ENCODE results near the gene EDC3.
A peak's percentile ranks its signal among the peaks of the same experiment; 100 is the strongest.
"Not testable (repeated sequence)": the region's sequence is repeated elsewhere in the genome, so short reads cannot be mapped to it uniquely, and the experiment has no call there.

Gene EDC3

DNA sequence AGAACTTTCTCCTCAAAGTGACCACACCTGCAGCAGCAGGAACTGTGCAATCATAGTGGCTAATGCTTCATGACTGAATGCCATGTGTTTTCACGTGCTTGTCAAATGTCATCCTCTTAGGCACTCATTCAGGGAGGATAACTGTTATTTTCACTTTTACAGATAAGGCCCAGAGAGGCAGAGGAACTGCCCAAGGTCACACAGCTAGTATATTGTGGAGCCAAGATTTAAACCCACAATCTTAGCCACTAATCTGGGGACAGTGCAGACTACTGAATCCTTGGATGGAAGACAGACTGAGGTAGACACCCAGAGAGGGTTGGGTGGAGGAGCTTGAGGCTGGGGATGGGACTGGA lies 90.1 kb downstream of the EDC3 start:
- no peak for DNase-seq

DNA sequence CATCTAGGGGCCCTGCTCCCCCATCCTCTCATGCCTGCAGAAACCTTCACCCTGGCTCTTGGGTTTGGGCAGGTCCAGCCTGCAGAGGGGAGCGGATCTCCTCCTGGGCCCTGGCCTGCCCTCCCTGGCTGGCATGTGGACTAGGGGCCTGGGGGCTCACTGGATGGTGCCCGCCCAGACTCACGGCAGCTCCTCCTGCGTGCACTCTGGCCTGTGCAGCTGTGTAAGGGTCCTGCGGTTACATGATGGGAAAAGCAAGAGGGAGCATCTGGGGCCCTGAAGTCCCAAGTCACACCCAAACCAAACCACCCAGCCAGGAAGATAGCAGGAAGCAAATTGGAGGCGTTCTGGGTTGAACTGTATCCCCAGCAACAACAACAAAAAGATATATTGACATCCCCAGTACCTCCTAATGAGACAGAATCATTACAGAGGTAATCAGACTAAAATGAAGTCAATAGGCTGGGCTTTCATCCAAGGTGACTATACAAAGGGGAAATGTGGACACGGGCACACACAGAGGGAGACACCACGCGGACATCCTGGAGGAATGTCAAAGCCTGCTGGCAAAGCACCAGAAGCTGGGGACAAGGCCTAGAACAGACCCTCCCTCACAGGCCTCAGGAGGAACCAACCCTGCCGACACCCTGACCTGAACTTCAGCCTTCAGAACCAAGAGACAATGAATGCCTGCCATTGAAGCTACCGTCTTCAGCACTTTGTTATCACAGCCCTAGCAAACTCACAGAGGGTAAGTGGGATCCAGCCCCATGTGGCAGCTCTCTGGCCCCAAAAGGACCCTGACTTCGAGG lies 90.6 kb downstream of the EDC3 start:
- no peak for DNase-seq

DNA sequence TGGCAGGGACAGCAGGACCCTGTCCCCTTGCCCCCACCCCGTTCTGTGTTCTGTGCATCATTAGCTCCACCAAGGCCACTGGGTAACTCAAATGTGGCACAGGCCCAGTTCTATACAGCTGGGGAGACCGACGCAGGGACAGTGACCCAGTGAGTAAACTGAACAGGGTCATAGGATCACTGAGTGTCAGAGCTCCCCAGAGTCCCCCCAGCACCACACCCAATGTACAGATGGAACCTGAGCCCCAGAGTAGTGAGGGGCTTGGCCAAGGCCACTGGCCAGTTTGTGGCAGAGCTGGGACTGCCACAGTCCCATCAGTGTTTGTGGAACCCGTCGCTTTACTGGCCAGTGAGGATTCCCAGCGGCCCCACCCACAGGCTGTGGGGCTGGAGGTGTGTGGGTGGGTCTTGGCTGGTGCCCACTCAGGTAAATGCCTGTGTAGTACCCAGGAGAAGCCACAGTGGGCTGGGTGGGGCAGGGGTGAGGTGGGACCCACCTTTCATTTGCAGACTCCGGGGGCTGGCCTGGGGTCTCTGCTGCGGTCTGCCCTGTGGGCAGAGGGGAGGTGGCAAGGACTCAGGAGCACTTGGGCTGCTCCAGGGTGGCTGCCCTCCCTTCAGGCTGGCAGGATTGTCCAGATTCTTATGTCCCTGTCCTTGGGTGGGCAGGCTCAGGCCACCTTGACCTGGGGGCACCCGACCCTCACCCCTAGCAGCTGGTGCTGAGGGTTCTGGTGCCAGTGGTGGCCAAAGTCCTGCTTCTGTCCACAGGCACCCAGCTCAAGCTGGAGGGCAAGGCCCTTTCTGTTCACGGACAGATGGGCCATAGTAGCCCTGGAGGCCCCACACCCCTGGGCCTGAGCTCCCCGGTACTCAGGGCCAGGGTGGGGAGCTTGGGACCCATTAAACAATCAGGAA lies 91.8 kb downstream of the EDC3 start:
- no peak for DNase-seq

DNA sequence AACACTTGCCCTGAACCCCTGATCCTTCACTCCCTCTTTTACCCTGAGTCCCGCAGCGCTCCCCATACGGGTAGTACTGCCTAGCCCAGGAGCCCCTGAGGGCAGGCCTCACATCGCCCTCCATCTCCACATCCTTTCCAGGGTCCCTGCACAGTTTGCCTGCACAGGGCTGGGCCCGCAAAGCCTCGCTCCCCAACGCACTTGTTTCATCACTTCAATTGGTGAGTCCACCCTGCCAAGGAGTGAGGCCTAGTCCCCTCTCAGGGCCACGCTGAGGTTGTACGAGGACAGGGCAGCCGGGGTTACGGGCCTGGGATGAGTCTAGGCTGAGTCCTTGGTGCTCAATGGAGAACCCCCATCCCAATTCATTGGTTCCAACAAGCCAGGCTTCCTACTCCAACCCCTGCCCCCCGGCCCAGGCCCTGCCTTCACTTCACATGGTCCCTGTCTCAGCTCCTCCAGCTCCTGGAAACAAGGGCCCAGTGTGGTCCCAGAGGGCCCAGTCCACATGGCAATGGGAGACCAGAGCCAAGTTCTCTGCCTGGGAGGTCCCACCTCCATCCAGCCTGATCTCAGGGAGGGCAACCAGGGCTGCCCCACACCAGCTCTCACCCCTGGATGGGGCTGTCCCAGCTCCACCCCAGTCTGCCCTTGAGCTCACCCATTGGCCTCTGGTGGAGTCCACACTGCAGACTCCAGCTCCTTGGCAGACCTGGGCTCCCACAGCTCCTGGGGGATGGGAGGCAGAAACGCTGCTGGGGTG lies 92.6 kb downstream of the EDC3 start:
- no peak for DNase-seq

DNA sequence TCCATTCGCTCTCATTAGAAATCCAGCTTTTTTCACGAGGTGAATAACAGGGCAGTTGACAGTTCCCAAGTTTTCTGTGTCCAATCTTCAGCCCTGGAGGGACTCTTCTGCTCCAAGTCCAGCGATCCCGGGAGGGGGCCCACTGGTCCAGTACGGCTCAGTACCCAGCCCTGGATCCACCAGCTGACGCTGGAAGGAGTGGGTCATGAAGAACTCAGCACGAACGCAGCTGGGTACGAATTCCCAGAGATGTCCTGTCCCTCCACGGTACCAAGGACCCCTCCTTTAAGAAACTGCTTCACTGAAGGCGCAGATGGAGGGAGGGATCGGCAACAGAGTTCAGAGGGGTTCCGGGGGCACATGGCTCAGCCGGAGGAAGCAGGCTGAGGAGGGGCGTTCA lies 96.7 kb downstream of the EDC3 start:
- DNase-seq = no peak

DNA sequence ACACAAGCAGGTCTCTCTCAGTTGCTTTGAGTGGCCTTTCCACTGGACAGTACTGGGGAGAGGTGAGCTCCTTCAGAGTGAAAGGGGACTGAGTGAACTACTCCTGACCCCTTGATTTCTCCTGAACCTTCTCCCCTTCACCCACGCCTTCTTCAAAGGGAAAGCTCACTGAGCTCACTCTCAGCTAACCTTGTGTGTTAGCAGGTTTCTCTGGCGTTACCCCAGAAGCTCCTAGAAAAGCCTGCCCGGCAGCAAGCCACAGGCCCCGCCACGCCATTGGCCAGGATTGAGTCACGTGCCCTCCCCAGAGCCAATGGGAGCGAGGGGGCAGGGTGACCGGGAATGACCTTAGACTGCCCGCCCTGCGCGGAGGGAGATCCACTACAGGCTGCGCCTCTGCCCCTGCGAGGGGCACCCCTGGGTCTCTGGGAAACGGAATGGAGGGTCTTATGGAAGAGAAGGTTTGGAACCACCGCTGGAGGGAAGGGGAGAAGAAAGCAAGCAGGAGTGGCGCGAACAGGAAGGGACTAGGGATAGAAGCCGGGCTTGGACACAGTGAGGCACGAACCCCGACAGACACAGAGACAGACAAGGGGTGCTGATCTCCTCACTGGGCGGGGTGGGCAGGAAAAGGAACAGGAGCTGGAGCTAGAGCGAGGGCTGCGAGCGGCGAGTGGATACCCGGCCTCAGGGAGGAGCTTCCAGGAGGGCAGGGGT lies 97.5 kb downstream of the EDC3 start:
- peak; percentile 88 for DNase-seq

DNA sequence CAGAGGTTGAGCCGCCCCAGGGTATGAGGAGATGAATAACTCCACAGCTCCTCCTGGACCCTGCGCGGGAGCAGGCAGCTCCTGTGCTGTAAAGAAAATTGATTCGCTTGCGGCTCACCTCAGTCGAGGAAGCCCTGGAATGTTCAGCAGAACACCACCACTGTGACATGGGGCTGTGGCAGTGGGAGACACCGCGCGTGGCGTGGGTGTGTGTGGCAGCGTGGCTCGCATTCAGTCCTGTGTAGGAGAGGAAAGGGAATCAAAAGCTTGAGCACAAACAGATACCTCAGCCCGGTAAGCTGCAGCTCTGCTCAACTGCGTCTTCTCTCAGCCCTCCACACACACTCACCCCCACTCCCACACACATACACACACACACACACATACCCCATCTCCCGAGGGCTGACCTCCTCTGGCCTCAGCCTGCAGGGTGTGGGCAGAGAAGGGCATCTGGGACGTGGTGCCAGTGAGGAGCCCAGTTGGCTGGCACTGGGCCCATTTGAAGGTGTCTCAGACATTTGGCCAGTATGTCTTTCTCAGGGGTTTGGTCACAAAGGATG lies 98.6 kb downstream of the EDC3 start:
- not testable (repeated sequence) for DNase-seq

DNA sequence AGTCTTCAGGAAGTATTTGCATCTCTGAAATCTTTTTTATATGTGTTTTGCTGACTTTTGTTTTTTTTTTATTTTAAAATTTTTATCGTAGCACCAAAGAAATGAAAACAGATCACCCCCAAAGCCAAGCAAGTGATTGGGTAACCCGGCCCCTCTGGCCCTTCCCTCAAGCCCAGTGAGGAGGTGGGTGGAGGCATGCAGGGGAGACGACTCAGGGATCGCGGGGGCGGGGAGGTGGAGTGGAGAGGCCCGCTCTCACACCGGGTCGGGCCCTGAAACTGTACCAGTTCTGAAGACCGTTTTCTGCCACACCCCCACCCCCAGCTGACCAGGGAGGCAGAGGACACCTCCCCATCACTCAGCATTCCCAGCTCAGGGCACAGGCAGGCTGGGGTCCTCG lies 99.1 kb downstream of the EDC3 start:
- not testable (repeated sequence) for DNase-seq

DNA sequence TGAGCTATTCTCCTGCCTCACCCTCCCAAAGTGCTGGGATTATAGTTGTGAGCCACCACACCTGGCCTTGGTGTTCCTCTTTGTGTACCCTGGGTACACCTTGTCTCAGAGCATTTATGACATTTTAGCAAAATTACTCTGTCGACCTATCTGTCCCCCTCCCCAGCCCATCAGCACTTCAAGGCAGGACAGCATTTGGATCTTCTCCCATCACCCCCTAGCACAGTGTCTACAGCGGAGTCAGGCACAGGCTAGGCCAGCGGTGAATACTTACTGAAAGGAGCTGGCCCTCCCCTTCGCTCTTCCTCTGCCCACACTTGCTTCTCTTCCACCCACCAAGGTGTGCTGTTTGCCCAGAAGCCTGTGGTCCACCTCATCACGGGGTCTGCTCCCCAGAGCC lies 100.6 kb downstream of the EDC3 start:
- no peak for DNase-seq

DNA sequence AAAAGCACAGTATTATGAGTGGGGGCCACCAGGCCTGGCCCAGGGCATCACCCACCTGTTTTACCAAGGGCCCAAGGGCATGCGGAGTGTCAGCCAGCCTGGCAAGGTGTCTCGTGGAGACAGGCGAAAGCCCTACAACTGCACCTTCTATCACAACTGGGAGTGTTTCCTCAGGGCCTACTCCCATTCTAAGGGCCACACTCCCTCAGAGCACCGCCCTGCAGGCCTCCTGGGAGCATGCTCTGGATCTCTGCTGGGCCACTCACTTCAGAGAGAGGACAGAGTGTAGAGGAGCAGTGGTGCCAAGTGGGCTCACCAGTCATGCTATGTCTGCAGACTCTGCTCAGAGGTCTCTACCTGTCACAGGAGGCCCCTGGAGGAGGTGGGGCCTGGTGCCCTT lies 101.4 kb downstream of the EDC3 start:
- DNase-seq = no peak

DNA sequence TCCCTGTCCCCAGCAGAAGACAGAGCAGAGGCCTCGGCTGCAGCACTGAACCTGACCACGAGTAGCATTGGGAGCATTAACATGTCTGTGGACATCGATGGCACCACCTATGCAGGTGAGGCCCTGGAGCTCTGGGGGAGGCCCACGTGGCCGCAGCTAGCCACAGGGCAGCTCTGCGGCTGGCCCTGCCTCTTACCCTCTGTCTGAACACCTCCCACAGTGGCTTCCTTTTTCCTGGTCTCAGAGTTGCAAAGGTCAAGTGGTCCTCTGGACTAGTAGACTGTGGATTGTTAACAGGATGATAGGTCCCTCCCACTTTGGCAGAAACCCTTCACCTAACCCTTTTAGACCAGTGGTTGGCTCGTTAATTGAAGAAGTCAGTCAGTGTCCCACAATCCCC lies 102.7 kb downstream of the EDC3 start:
- no peak for DNase-seq

DNA sequence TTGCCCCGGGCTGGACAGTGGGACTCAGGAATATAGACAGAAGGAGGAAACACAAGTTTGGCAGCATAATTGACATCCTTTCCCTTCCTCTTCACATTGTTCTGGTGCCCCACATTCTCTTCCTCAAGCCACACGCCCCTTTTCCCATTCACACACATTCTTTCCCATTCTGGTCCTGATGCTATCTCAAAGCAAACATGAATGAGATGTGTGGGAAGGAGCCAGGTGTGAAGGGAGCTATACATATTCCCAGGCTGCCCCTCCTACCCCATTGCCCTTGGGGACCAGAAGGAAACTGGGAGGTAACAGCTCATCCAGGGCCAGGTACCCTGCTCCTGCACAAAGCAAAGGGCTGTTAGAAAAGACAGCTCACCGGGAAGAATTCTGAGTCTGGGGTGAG lies 103.6 kb downstream of the EDC3 start:
- DNase-seq = no peak

DNA sequence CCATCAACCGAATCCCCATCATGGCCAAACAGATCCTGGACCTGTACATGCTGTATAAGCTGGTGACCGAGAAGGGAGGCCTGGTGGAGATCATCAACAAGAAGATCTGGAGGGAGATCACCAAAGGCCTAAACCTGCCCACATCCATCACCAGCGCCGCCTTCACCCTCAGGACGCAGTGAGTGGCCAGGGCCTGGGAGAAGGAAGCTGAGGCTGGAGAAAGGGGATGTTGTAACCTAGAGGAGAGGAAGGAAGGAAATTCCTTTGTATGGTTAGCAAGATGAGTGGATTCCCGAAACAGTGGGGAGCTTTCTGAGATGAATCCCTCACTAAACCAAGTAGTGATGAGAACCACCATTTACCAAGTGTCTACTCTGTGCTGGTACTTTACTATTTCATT lies 106.0 kb downstream of the EDC3 start:
- DNase-seq = no peak

DNA sequence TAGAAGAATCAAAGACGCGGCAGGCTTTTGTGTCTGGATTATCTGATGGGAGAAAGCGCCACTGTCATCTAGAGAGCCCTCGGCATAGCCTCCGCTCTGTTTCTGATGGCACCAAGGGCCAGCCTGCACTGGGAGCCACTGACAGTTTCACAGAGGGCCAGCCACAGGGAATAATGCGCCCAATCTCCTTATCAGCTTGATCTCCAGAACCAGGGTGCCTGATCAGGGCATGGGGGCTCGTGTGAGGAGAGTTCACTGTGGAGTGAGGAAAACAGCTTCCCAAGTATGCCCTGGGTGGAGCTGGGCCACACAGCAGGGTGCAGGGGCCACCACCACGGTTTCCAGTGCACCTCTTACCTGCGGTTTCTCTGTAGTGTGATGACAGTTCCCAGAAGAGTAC lies 110.0 kb downstream of the EDC3 start:
- DNase-seq = no peak

DNA sequence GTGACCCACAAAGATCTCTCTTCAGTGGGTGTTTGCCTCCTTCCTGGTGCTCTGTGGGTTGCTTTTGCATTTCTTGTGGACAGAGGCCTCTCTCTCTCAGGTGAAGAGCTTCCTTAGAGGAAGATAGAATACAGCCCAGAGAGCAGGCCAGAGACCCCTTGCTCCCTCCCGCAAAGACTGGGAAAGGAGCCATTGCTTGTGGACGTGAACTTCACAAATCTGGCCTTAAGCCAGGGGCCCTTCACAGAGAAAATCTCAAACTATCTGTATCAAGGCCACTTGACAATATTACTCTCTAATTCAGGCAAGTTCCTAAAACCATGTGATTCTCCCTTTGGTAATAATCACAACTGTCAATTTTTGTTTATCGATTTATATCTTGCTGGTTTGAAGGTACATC lies 110.6 kb downstream of the EDC3 start:
- DNase-seq = no peak

DNA sequence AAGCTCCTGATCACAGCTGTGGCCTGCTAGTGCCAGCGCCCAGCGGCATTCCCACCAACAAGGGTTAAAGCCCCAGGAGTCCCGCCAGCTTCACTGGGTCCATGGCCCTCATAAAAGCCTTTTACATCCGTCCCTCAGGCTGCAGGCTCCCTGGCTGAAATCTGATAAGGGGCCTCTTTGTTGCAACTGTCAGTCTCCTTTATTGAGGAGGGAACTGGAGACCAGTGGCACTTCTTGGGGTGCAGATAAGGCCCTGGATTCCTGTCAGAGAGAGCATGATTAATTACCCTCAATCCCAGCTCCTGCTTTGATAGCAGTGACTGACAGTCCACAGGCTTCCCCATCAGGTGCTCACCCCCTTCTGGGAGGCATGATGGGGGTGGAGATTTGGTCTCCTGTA lies 111.0 kb downstream of the EDC3 start:
- DNase-seq = no peak

DNA sequence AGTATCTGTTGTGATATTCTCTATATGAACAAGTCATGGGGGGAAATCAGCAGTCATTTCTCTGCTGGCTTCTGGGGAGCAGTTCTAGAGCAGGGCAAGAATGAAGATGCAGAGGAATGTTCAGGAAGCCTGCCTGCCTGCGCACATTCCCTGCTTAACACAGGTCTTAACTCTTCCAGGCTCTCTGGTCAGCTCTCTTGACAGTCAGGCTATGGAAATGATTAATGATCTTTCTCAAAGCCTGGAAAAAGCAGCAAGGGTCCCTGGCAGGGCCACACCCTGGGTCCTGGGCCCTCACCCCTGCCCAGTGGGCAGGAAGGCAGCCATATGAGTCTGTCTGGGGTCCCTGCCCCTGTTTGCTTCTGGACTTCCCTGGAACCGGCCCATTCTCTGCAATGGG lies 111.6 kb downstream of the EDC3 start:
- no peak for DNase-seq
